ENCODE data around the gene BPIFB3. TPM values are rescaled to one million over a fixed set of nuclear protein-coding genes. Genes with fewer than 3 reads are reported as not detected.

The BPIFB3 gene
- total and polyA plus RNA-seq, 2 of the 13 experiments (the other 11 are each of a cell fraction or from before 2014, with no cell fraction given) = 0.09 TPM; not detected in 1

DNA sequence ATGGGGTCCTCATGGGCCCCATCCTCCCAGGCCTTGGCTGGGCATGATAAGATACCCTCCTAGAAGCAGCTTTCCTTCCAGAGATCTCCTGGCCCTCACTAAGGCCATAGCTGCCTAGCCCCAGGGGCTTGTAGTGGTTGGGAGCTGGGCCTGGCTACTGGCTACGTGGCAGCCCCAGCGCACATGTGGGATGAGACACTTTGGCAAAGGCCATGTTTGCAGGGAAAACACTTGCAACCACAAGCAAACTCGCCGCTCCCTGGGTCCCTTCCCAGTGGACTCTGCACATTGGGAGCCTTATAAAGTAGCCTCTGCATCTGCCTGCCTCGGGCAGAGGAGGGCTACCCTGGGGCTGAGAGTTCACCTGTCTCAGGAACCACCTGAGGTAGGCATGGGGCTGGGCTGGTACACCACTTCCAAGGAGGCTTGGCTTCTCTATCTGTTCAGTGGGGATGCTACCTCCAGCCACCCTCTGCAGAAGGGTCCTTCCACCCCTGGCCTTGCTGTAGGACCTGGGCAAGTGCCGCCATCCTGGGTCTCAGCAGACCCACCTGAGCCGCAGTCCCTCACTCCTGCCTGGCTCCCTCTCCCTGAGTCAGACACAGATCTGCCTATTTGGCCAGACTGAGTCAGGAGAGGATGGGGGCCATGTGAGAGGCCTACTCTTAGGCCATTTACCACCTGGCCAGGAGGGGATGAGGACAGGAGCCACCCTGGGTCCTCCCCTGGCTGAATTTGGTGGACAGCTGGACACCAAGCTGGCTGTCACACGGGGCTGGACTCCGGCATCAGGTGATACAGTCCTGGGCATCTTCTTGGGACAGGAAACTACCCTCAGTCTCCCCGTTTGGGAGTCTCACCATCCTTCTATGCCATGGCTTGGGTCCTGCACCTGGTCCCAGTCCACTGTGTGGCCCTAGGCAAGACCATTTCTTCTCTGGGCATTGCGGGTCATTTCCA is 46.0 kb upstream of the BPIFB3 start, which contains the start of gene BPIFB2 (continued):
- peak; percentile 81; the same call in 1 of the 2 replicates for TF ChIP-seq KIAA2018 (CRISPR knock-in tag; IDR thresholded peaks at IDR 0.05; ENCODE audit: borderline replicate concordance)
- TF ChIP-seq KDM1A (CRISPR knock-in tag; IDR thresholded peaks at IDR 0.05) = peak; percentile 35; the same call in 1 of the 2 replicates
- peak; percentile 95 for TF ChIP-seq TARDBP (CRISPR knock-in tag; IDR thresholded peaks at IDR 0.05)
- no peak for TF ChIP-seq FOXO4 (CRISPR knock-in tag; conservative IDR thresholded peaks at IDR 0.05)
- TF ChIP-seq ZNF329 (CRISPR knock-in tag; IDR thresholded peaks at IDR 0.05; ENCODE audit: low read depth) = no peak
- TF ChIP-seq BRF2 (CRISPR knock-in tag; IDR thresholded peaks at IDR 0.05) = peak; percentile 68; the same call in 1 of the 2 replicates
- TF ChIP-seq CHCHD3 (CRISPR knock-in tag; IDR thresholded peaks at IDR 0.05) = no peak
- TF ChIP-seq ZNF3 (CRISPR knock-in tag; IDR thresholded peaks at IDR 0.05) = no peak
- TF ChIP-seq, protein P1, sequence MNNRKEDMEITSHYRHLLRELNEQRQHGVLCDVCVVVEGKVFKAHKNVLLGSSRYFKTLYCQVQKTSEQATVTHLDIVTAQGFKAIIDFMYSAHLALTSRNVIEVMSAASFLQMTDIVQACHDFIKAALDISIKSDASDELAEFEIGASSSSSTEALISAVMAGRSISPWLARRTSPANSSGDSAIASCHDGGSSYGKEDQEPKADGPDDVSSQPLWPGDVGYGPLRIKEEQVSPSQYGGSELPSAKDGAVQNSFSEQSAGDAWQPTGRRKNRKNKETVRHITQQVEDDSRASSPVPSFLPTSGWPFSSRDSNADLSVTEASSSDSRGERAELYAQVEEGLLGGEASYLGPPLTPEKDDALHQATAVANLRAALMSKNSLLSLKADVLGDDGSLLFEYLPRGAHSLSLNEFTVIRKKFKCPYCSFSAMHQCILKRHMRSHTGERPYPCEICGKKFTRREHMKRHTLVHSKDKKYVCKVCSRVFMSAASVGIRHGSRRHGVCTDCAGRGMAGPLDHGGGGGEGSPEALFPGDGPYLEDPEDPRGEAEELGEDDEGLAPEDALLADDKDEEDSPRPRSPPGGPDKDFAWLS (CRISPR knock-in tag; IDR thresholded peaks at IDR 0.05; ENCODE audit: borderline replicate concordance) = no peak
- TF ChIP-seq ZNF382 (CRISPR knock-in tag; IDR thresholded peaks at IDR 0.05; ENCODE audit: borderline replicate concordance) = no peak
- TF ChIP-seq MTA3 (CRISPR knock-in tag; IDR thresholded peaks at IDR 0.05) = no peak
- no peak for TF ChIP-seq IKZF4 (CRISPR knock-in tag; IDR thresholded peaks at IDR 0.05; ENCODE audit: borderline replicate concordance, low read depth, not compliant biosample characterization)
- TF ChIP-seq ZNF501 (CRISPR knock-in tag; IDR thresholded peaks at IDR 0.05) = no peak; the same call in none of the 2 replicates
- 0 out of 2 replicates have a peak, but pooled peaks have one; percentile 42 for TF ChIP-seq FOXK2 (IDR thresholded peaks at IDR 0.05)
- peak; percentile 92; the same call in 1 of the 2 replicates for TF ChIP-seq WIZ (CRISPR knock-in tag; IDR thresholded peaks at IDR 0.05)
- TF ChIP-seq PHF8 (CRISPR knock-in tag; IDR thresholded peaks at IDR 0.05) = peak; percentile 64; the same call in 1 of the 2 replicates
